ENCODE measurements around the gene PHGDH.

DNA sequence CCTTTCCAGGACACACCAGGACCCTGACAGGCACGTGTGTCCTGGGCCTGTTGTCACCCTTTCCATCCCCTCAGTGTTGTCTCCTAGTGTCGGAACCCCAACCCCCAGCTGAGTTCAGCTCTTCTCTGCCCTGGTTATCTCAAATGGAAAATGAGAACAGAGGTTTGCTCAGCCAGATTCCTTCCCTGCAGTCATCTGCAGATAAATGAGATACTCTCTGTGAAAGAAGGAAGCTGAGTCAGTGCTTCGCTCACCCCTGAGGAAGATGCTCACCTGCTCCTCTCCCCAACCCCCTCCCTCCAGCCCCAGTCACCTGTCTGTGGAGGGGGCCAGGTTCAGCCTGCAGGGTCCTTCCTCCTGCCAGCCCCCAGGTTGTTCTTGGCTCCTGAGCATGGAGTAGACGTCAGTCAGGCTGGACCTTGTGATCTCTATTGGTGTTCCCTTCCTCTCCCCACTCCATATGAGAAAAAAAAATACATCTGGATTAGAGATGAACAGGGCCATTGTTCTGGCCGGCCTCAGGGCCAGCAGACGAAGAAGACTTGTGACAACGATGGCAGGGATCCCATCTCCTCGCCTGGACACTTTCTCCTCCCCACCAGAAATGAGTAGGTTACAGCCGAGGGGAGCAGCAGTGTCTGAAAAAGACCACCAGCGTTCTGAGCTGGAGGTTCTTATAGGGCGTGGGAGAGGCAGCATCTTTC, 20.9 kb downstream of the PHGDH start:
- TF ChIP-seq POLR2A (conservative IDR thresholded peaks at IDR 0.05) (no peak), MAZ (CRISPR knock-in tag; conservative IDR thresholded peaks at IDR 0.05 in 1 of 2, IDR thresholded peaks at IDR 0.05 in 1 of 2) (no peak), CREBBP (IDR thresholded peaks at IDR 0.05; ENCODE audit: low read depth, low read length) (no peak), CTCF (IDR thresholded peaks at IDR 0.05 in 2 of 3, conservative IDR thresholded peaks at IDR 0.05 in 1 of 3; ENCODE audit: insufficient read depth in 2 of 3, low read depth in 1 of 3, low read length in 3 of 3) (no peak), POLR2AphosphoS5 (IDR thresholded peaks at IDR 0.05; ENCODE audit: control insufficient read depth, insufficient read depth, low read depth, low read length) (no peak), ZBTB11 (CRISPR knock-in tag; IDR thresholded peaks at IDR 0.05) (no peak), CHD2 (IDR thresholded peaks at IDR 0.05; ENCODE audit: low read depth, low read length) (no peak)
- TF ChIP-seq, protein P1, sequence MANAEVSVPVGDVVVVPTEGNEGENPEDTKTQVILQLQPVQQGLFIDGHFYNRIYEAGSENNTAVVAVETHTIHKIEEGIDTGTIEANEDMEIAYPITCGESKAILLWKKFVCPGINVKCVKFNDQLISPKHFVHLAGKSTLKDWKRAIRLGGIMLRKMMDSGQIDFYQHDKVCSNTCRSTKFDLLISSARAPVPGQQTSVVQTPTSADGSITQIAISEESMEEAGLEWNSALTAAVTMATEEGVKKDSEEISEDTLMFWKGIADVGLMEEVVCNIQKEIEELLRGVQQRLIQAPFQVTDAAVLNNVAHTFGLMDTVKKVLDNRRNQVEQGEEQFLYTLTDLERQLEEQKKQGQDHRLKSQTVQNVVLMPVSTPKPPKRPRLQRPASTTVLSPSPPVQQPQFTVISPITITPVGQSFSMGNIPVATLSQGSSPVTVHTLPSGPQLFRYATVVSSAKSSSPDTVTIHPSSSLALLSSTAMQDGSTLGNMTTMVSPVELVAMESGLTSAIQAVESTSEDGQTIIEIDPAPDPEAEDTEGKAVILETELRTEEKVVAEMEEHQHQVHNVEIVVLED (CRISPR knock-in tag; IDR thresholded peaks at IDR 0.05) = no peak
- TF ChIP-seq, protein P2, sequence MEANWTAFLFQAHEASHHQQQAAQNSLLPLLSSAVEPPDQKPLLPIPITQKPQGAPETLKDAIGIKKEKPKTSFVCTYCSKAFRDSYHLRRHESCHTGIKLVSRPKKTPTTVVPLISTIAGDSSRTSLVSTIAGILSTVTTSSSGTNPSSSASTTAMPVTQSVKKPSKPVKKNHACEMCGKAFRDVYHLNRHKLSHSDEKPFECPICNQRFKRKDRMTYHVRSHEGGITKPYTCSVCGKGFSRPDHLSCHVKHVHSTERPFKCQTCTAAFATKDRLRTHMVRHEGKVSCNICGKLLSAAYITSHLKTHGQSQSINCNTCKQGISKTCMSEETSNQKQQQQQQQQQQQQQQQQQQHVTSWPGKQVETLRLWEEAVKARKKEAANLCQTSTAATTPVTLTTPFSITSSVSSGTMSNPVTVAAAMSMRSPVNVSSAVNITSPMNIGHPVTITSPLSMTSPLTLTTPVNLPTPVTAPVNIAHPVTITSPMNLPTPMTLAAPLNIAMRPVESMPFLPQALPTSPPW (CRISPR knock-in tag; IDR thresholded peaks at IDR 0.05) = no peak

Data from K562 (cell line).